ENCODE measurements around the gene FTO. TPM values are rescaled to one million over a fixed set of nuclear protein-coding genes. Genes with fewer than 3 reads are reported as not detected.

Gene FTO
- total RNA-seq, 1 donor from 2014 or later, result 62.6 TPM

DNA sequence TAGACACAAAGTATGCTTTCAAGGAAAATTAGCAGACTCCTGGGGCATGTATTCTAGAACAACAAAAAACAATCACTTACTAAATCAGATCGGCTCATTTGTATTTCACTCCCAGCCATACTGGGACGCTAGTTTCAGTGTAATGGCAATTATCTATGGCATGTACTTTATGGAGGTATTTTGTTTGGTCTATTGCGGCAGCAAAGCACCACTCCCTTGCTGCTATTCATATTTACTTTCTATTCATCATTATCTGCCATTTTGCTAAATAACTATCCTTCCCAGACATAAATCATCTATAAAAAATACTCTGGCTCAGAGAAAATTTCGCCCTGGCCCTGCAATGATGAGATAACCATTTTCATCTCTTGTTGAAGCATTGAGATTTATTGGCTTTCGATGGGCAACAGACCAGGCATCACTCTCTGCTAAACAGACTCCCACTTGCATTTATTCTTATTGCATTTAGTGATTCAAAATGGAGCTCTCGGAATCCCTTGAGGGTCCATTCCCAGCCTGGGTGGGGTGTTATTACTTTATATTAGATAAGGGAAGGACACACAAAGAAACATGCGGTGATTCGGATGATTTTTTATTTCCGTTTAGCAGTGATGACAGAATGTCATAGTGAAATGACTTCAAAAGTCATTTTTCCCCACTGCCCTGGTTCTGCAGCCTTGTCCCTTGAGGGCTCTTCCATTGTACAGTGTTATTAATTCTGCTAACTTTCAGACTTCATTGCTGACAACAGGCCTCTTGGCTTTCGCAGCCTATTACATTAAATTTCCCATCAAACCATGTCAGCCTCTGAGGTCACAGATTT lies 356.9 kb downstream of the FTO start:
- no peak for DNase-seq

DNA sequence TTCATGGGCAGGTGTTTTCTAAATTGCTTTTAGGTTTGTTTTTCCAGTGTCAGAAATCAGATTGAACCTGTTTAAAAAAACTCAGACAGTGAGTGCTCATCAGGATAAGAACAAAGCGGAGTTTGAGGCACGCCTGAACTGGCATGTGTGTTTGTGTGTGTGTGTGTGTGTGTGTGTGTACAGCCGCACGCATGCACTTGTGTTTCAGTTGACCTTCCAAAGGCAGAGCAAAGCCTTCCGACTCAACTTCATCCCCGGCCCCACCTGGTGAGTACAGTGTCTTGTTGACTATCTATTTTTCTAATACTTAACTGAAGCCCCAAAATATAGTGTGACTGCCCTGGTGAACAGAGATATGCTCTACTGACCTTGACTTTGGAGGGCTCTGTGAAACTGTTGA lies 357.5 kb downstream of the FTO start:
- no peak for DNase-seq

DNA sequence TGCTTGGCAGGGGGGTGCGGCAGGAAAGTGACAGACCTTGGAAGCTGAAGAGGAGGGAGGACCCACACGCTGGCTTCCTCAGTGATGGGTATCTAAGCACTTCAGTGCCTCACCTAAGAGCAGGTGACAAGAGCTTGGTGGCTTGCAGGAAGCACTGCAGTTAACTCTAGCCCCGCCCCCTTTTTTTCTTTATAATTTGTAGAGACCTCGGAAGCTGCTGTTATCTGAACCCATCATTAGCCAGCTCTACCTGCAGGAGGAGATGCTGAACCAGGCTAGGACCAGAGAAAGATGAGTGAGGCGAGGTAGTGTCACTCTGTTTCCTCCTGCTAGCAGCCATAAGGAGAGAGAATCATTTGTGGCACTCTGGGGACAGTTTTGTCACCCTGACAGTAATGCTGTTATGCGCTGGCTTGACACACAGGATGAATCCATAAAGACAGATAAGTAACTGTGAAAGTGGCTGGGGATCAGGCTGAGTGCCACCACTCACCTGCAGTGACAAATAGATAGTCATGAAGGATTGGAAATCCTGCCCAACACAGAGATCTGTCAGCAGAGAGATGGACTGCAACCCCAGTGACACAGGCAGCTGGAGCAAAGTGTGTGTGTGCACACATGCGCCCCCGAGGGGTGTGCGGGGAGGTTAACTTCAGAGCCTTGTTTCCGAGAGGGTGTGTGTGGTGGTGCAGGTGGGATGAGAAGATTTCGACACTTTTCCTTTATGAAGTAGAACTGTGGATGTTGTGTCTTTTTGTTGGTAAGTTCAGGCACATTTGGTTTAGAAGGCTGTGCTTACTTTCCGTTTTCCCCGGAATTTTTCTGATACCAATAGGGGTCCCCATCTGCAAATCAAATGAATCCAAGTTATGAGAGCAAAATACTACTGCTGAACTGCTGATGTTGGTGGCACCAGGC lies 358.7 kb downstream of the FTO start:
- DNase-seq, result peak; percentile 18

DNA sequence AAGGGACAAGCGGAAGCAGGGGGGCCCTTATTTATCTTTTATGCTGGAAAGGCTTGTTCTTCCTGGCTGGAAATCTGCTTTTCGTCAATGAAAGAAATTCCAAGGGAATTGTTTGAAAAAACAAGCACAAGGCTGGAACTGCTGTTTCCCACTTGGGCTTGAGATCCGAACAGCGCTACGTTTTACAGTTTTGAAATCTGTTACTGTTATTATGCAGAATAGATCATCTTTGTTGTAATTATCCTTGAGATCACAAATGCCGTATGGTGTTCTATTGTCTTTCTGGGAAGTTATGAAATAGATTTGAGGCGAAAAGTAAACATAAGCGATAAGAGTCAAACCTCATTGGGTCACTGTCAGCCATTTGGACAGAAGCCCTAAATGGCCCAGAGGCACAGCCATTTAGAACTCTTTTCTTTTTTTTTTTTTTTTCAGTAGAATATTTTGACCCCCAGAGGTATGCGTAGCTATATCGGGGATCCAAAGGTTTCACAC lies 359.4 kb downstream of the FTO start:
- DNase-seq, result no peak

DNA sequence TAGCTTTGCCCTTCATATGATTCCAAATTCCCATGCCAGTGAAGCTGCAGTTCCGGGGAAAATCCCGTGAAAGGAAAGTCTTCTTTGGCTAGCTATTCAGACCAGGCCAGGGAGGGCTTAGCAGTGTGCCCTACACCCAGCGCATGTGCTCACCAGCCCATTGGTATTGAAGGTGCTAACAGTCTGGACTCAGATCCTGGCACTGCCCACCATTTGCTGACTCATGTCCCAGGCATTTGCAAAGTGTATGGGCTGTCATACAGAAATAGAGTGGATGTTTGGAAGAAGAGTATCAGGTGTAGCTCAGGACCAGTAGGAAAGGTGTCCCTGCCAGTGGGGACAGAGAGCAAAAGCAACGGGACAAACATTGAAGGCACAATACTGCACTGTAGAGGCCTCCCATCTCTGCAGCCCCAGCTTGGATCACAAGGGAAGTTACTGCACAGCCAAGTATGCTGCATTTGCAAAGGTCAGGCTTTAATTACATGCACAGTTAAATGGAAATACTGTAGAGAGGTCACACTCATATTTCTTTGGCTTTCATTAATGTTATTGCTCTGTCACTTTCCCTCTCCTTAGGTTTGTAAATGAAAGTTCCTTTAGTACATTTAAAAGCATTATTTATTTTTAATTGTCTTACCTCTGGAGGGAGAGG lies 362.6 kb downstream of the FTO start:
- DNase-seq, result peak; percentile 19

DNA sequence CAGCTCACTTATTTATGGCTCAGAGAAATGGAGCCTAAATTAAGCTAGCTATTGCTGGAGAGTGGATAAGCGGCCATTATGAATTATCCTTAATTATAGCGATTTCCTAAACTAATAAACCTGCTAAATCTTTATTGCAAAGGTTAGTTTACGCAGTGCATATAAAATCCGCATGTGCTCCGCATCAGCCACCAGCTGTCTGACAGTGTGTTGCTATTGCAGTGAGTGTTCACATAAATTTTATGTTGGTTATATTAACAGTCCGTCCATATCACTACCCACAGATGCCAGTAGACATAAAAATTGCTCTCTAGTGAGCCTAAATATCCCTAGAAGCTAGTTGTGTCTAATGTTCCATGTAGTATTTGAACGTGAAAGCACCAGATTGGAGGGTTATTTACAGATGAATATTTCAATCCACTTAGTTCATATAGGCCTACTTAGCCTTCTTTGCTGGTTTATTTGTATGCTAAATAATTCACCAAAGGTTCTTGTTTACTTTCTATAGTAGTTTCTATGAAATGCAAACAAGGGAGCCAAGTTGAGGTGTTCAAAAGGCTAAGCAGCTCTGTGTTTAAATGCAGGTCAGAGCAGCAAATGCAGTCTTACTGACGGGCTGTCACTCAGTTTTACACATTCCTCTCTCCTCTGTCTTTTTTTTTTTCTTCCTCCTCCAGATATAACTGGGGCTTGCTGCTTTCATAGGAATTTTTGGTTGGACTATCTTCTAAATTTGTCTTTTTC lies 363.5 kb downstream of the FTO start:
- DNase-seq, result no peak

DNA sequence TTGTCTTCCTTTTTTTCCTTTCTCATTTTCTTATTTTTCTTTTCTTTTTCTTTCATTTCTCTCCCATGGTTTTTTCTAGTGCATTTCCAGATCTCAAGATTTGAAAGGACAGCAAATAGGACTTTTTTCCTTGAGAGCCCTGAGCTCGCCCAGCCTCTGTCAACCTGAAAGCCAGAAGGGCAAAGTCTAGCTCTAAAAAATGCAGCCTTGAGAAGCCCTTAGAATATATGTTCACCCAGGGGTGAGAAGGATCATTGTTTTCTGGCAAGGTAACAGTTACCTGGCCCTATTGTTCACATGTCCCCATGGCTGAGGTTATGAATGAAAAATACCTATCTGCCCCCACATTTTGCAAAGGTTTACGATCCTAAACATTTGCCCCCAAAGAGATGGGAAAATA lies 364.3 kb downstream of the FTO start:
- DNase-seq, result no peak

DNA sequence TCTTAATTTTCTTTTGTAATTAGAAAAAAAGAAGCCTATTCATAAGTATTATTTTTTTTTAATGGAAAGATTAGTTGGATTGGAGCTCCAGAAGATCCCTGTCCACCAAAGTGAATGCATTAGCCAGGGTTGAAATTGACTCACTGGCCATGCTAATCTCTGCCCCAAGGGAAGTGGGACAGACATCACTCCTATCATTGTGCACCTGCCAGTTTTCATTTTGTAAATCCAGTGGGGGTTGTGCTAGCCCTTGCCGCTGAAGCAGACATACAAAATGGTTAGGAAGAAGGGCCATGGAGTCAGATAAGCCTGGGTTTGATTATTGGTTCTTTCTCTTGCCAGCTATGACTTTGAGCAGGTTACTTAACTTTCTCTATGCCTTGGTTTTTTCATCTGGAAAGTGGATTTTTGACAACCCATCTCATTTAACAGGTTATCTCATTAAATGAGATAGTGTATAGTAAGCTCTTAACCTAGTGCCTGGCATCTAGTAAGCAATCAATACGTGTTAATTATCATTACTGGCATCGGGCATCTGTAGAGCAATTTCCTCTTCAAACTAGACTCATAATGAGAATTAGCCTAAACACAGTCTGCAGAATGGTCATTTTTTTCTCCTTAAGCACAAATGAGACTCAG lies 365.8 kb downstream of the FTO start:
- DNase-seq, result no peak

DNA sequence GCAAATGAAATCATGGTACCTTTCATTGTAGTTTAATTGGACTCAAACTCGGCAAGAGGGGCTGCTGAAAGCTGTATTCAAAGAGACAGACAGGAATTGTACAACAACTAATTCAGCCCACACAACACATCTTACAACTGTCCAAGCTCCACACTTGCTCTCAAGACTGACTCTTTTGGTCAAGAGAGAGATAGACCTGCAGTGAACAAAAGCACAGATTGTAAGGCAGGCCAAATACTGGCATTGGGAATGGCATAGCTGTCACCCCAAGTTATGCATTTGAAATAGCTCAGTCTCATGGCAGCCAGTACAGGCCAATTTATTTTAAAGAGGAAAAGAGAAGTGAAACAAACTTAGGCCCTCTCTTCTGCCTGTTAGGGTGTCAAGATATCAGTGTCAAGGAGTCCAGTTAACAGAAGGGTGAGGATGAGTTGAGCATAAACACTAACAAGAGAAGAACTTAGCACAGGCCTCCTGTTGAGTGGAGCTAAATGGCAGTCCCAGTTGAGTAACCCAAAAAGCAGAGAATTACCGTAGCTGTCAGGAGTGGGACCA lies 366.9 kb downstream of the FTO start:
- DNase-seq, result no peak

DNA sequence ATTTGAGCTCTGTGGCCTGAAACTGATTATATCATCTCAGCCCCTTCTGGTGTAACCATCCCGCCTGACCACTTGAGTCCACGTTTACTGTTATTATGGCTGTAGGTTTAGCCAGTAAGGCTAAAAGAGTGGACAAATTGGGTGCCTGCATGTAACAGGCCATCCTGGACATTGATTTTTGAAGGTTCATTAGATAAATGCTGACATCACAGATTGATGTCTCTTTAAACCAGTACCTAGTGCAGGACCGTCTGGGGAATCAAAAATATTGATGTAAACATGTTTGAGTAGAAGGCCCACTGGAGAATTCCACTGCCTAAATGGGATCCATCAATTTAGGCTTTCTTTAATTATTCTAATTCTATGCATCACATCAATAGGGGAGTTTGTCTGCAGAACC lies 367.6 kb downstream of the FTO start:
- no peak for DNase-seq

DNA sequence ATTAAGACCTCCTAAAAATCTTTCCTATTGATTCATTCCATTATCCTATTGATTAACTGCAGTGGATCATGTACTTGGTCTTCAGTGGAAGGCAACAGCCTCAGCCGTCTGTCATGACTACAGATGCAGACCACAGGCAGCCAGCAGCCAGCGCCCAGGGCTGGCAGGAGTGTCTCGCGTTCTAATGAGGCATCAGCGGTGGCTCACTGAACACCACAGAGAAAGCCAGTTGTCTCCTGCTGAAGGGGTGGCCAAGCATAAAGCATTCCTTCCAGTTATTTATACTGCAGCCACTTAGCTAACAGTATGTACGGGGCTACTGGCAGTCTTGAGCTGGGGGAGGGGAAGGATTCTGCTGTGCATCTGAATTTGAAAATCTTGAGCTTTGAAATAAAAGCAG lies 368.3 kb downstream of the FTO start:
- DNase-seq, result no peak

DNA sequence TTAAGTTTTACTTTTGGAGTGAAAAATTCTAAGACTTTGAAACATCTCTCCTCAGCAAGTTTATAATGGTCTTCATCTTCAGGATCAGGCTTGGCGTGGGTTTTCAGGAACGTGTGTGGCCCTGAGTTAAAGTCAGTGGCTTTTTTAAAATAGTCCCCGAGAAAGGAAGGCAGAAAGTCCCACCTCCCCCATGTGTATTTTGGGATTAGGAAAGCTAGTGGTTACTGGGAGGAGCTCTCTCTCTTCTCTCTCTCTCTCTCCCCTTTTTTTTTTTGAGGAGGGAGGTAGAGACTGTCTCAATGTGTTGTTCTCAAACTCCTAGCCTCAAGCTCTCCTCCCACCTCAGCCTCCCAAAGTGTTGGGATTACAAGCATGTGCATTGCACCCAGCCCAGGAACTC lies 369.4 kb downstream of the FTO start:
- no peak for DNase-seq

DNA sequence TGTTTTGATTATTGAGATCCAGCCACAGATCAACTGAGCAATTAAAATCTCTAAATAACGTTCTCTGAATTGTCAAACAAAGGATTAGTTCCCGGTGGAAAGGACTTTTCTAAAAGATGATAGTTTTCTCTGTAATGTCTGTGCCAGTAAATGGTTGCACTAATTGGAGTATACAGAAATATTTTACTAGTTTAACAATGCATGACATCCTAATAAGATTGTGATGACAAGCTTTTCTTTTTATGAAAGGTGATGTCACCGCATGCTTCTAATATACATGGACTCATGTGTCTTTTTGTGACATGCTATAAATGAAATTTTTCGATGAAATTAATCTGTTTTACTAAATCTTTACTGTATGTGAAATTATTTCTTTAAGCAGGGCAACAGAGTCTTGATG lies 371.5 kb downstream of the FTO start:
- no peak for DNase-seq

DNA sequence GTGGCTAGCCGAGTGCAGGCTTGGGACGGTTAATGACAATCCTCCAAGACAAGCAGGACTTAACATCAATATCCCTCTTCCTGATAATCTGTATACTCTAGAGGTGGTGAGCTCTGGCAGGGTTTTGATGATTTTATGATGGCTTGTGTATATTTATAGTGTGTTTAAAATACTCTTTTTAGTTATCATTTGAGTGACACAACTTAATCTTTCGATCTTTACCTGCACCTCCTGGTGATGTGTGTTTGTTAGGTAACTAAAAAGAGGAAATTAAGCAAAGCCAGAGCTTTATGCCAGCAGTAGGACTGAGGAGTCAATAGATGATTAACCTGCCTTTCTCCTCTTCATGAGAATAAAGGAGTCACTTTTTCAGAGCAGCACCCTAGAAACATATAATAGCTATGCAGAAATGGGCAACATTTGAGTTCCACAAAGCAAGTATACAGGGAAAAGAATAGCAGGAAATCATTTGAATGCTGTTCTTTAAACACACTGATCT lies 372.1 kb downstream of the FTO start:
- DNase-seq, result peak; percentile 9

DNA sequence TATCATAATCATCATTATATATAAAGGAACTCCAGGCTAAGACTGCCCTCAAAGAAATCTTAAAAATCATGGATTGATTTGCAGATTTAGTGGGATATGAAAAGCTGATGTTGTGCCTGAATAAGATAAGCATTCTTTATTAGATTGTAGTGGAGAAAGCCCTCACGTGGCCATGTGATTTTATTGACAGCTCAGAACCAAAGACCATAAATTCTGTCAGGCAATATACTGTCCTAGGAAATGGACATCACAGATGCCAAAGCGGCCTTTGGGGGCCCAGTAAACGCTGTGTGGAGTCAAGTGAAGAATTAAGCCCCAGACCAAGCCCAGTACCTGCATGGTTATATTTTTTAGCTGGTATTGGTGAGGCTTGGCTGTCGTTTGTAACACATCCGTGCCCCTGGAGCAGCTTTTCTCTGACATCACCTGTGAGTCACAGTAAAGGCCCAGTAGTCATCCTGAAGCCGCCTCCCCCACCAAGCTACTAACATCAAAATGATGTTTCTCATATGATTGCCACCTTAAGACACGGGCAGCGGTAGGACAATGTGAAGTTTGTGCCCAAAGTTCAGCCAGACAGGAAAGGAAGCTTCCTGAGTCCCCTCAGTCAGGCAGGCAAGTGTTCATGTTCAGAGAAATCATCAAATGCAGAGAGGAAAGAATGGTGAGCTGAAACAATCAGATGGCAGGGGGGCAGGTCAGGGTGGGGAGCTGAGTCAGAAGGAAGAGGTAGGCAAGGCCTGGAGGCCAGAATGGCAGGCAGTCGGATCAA lies 373.3 kb downstream of the FTO start:
- peak; percentile 91 for DNase-seq

DNA sequence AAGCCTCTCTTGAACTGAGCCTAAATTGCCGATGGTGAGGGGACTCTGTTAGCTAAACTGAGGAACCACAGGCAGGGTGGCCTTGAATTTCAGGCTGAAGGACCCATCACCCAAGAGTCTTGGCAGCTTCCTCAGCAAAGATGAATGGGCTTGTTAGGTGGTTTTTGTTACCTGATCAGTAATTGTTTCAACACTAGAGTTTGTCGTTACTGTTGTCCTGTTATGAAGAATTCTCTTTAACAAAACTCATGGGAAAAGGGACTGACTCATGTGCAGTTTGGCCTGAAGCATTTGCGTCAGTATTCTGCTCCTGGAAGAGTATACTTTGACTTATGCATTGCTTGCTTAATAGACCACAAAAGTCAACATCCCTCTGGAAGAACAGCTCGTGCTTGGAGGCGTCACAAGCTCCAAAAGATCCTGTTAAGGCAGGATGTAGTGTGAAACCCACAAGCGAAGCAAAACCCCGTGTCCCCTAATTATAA lies 376.6 kb downstream of the FTO start:
- no peak for DNase-seq

DNA sequence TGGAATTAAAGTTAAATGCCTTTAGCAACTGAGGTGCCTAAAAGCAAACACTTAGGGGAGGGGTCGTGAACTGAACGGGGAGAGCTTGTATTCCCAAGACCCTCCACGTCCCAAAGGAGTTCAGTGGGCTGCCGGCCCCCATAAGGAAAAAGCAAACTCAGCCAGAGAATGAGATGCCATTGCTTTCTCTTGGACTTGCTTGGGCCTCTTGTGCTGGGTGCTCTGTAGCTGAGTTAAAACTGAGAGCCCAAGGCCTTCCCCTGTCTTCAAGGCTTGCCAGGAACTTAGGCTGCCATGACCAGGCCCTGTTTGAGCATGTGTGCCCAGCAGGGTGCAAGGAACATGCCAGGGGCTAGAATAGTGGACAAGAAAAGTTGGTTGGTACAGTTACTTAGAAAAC lies 382.8 kb downstream of the FTO start:
- no peak for DNase-seq

DNA sequence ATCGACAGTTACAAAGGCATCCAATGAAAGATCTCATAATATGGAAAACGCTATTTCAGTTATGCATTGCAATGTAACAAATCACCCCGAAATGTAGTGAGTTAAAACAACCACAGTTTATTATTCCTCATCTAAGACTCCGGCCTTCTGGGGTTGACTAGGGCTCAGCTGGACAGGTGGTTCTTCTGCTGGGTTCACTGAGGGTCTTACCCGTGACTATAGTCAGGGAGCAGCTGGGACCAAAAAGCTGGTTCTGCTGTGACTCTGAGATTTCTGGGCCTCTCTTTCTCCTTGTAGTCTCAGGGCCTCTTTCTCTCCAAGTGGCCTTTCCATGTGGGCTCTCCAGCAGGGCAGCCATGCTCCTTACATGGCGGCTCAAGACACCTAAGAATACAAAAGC lies 386.6 kb downstream of the FTO start:
- DNase-seq, result no peak

DNA sequence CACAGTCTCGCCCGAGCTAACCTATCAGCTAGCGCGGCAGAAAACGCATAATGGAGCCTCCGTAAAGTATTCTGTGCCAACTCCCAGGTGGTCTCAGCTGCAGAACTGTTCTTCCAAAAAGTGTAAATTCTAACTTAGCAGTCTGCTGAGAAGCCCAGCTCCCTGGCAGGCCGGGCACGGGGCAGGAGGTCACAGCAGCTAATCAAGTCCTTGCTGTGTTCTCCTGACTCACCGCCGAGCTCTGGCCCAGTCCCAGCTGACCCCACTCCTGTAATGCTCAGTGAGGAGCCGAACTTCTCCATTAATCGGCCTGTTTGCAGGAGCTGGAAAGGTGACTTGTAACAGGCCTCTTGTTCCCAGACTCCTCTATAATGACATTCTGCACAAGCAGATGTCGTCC lies 389.3 kb downstream of the FTO start:
- no peak for DNase-seq

DNA sequence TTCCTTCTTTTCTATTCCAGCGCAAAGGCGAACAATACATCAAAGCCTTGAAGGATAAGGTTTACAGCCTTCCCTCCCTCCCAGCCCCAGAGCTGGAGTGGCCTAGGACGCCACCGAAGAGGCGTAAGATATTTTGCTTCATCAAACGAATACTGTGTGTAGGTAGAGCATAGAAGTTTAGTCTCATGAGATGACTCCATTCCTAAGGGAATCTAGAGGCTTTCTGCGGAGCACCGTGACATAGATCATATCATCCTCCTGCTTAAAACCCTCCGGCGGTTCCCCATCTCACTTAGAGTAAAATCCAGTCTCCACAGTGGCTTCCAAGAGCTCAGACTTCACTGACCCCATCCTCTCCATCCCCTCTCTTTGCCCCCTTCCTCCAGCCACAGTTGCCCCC lies 390.7 kb downstream of the FTO start:
- no peak for DNase-seq
